Amniotic epithelial cell (primary cell): ENCODE data around the gene SSU72.
"Not testable (repeated sequence)": the region's sequence is repeated elsewhere in the genome, so short reads cannot be mapped to it uniquely, and the experiment has no call there.

ENCODE experiments used
- DNase-seq: peaks from one replicate; pipeline ENCODE4 v3.0.0-alpha.2; 2010; ENCODE audit warnings: low read depth

The SSU72 gene

GRCh38 chr1:1504777-1505365 is 69.8 kb downstream of the SSU72 start:
- peak; percentile 54 for DNase-seq

GRCh38 chr1:1495461-1495975 is 79.1 kb downstream of the SSU72 start:
- DNase-seq: not testable (repeated sequence)

- DNase-seq: not testable (repeated sequence)
These were observed 80.4 kb downstream of the SSU72 start for GRCh38 chr1:1494311-1494710.
